Naive thymus-derived CD8-positive, alpha-beta T cell (primary cell): ENCODE data around the gene ATP13A3. TPM values are rescaled to one million over a fixed set of nuclear protein-coding genes. Genes with fewer than 3 reads are reported as not detected.
"Not testable (repeated sequence)": the region's sequence is repeated elsewhere in the genome, so short reads cannot be mapped to it uniquely, and the experiment has no call there.

Source experiments
- ATAC-seq, 2 donors: fragments of 150-1000 bp; cut with Tn5 transposase in 1 of 2; sonication (Bioruptor Pico), chemical (Tn5 transposase) in 1 of 2; 1 replicate in 1 of 2; 2 replicates in 1 of 2; pipeline ENCODE4 v1.10.0; 2021; ENCODE audit warnings: mild to moderate bottlenecking in 2 of 2, moderate library complexity in 2 of 2
- POLR2A ChIA-PET: fragments of 350-600 bp; sonication (Branson Sonifier 250); formaldehyde crosslinking; loops from one replicate; lab custom pipeline; 2021; ENCODE audit warnings: antibody characterized with exemption; lab: Charles Lee
- DNase-seq, 10 donors: peaks; one replicate each; pipeline versions ENCODE4 v3.0.0 to v3.0.0-alpha.2; 2020 to 2022
- H3K27ac Mint-ChIP-seq, 10 donors: one replicate each; pipeline ENCODE4 v1.8.0; 2020 to 2022; ENCODE audit warnings: mild to moderate bottlenecking in 10 of 10, mixed read lengths in 10 of 10, moderate library complexity in 4 of 10, inconsistent platforms in 1 of 10
- H3K27me3 Mint-ChIP-seq, 5 donors: one replicate each; pipeline ENCODE4 v1.8.0; 2021 to 2022; ENCODE audit warnings: mixed read lengths in 5 of 5
- H3K36me3 Mint-ChIP-seq, 3 donors: one replicate each; pipeline ENCODE4 v1.8.0; 2020 to 2022; ENCODE audit warnings: mixed read lengths in 3 of 3, mild to moderate bottlenecking in 2 of 3, inconsistent platforms in 1 of 3
- H3K4me1 Mint-ChIP-seq, 4 donors: one replicate each; pipeline ENCODE4 v1.8.0; 2021 to 2022; ENCODE audit warnings: mixed read lengths in 4 of 4
- H3K4me3 Mint-ChIP-seq, 10 donors: one replicate each; pipeline ENCODE4 v1.8.0; 2020 to 2022; ENCODE audit warnings: mild to moderate bottlenecking in 10 of 10, mixed read lengths in 10 of 10, moderate library complexity in 6 of 10, inconsistent platforms in 1 of 10
- H3K9me3 Mint-ChIP-seq, 9 donors: one replicate each; pipeline ENCODE4 v1.8.0; 2020 to 2022; ENCODE audit warnings: mixed read lengths in 9 of 9, mild to moderate bottlenecking in 3 of 9, inconsistent platforms in 1 of 9, moderate library complexity in 1 of 9
- polyA plus RNA-seq, 3 donors: library from polyadenylated mRNA; unstranded; fragments of 300-500 nt; fragmentation: Illumina TruSeq; gene quantifications; one replicate each; pipeline ENCODE4 v1.2.3, GENCODE V29; 2021
- total RNA-seq, 8 experiments: library from RNA in 2 of 8; stranded (reverse) in 2 of 8; gene quantifications; one replicate each; pipeline ENCODE4 v1.2.3 and lab custom pipeline; 2021 to 2026

ATP13A3 gene
- total and polyA plus RNA-seq, 5 experiments from 2014 or later: 5.9 to 53.8 (median 13.2) TPM

GRCh38 chr3:194496217-194496919 is 9.6 kb upstream of the ATP13A3 start:
- H3K4me3 Mint-ChIP-seq: no peak overlapping the region
- peak overlapping the region in 1 of 10 donors; percentile 47 for H3K27ac Mint-ChIP-seq
- H3K27me3 Mint-ChIP-seq: no peaks in the 10 kb centered on the region
- POLR2A ChIA-PET: no interaction called here
- no peaks in the 10 kb centered on the region for H3K9me3 Mint-ChIP-seq
- H3K36me3 Mint-ChIP-seq: peaks cover 0 to 2% (median 0%) of the 10 kb centered on the region in 3 donors
- DNase-seq: no peak
- ATAC-seq: peak; percentile 35 to 60
- peaks cover 4 to 22% (median 9%) of the 10 kb centered on the region in 4 donors for H3K4me1 Mint-ChIP-seq

GRCh38 chr3:194494951-194495374 is 8.2 kb upstream of the ATP13A3 start:
- ATAC-seq: no peak
- H3K4me3 Mint-ChIP-seq: no peak overlapping the region
- POLR2A ChIA-PET: no interaction called here
- H3K36me3 Mint-ChIP-seq: peaks cover 0 to 2% (median 0%) of the 10 kb centered on the region in 3 donors
- DNase-seq: no peak
- H3K27me3 Mint-ChIP-seq: no peaks in the 10 kb centered on the region
- H3K9me3 Mint-ChIP-seq: no peaks in the 10 kb centered on the region
- H3K27ac Mint-ChIP-seq: no peak overlapping the region
- peaks cover 7 to 30% (median 10%) of the 10 kb centered on the region in 4 donors for H3K4me1 Mint-ChIP-seq

GRCh38 chr3:194493995-194494927 is 7.5 kb upstream of the ATP13A3 start:
- not testable (repeated sequence) for H3K9me3 Mint-ChIP-seq, H3K27me3 Mint-ChIP-seq, H3K4me3 Mint-ChIP-seq, H3K36me3 Mint-ChIP-seq, ATAC-seq, DNase-seq
- H3K27ac Mint-ChIP-seq: peak overlapping the region in 1 of 10 donors; percentile 68
- POLR2A ChIA-PET: interaction anchor here (1.2 kb wide), 1 partner anchor 10 kb away, joined by 5 read pairs; no protein-coding TSS in a partner anchor
- H3K4me1 Mint-ChIP-seq: peaks cover 7 to 35% (median 10%) of the 10 kb centered on the region in 4 donors

GRCh38 chr3:194492001-194492400 is 5.2 kb upstream of the ATP13A3 start:
- no peak overlapping the region for H3K4me3 Mint-ChIP-seq
- H3K27ac Mint-ChIP-seq: peak overlapping the region in 2 of 10 donors; percentile 2 to 44
- no peak for ATAC-seq
- DNase-seq: no peak
- POLR2A ChIA-PET: no interaction called here
- H3K4me1 Mint-ChIP-seq: peaks cover 23 to 50% (median 29%) of the 10 kb centered on the region in 4 donors
- H3K36me3 Mint-ChIP-seq: peaks cover 0 to 2% (median 0%) of the 10 kb centered on the region in 3 donors
- no peaks in the 10 kb centered on the region for H3K9me3 Mint-ChIP-seq
- no peaks in the 10 kb centered on the region for H3K27me3 Mint-ChIP-seq

- POLR2A ChIA-PET: interaction anchor here (1.2 kb wide), 1 partner anchor 85 kb away, joined by 3 read pairs; no protein-coding TSS in a partner anchor
- H3K4me1 Mint-ChIP-seq: peaks cover 26 to 51% (median 33%) of the 10 kb centered on the region in 4 donors
- peak overlapping the region in 4 of 10 donors; percentile 28 to 84 (median 70) for H3K27ac Mint-ChIP-seq
- no peaks in the 10 kb centered on the region for H3K9me3 Mint-ChIP-seq
- H3K27me3 Mint-ChIP-seq: no peaks in the 10 kb centered on the region
- no peak for DNase-seq
- peaks cover 0 to 2% (median 0%) of the 10 kb centered on the region in 3 donors for H3K36me3 Mint-ChIP-seq
- peak overlapping the region in 3 of 10 donors; percentile 0 to 43 (median 4) for H3K4me3 Mint-ChIP-seq
- ATAC-seq: no peak
Observed at GRCh38 chr3:194489736-194490612, 3.2 kb upstream of the ATP13A3 start.

GRCh38 chr3:194488055-194488742 is 1.4 kb upstream of the ATP13A3 start:
- POLR2A ChIA-PET: interaction anchor here (0.8 to 1.2 kb wide), 4 partner anchors 91 to 95 kb away, joined by 3 to 4 read pairs (median 4); no protein-coding TSS in a partner anchor
- Mint-ChIP-seq H3K36me3 (peaks cover 0 to 3% (median 0%) of the 10 kb centered on the region in 3 donors), H3K4me1 (peaks cover 27 to 60% (median 38%) of the 10 kb centered on the region in 4 donors), H3K27me3 (no peaks in the 10 kb centered on the region), H3K9me3 (no peaks in the 10 kb centered on the region), H3K4me3 (peak overlapping the region; percentile 66 to 96 (median 92)), H3K27ac (peak overlapping the region; percentile 18 to 96 (median 84))
- ATAC-seq (no peak), DNase-seq (peak in 4 of 10 donors; percentile 9 to 31 (median 20))

- Mint-ChIP-seq H3K4me1 (peaks cover 27 to 62% (median 39%) of the 10 kb centered on the region in 4 donors), H3K9me3 (no peaks in the 10 kb centered on the region), H3K36me3 (peaks cover 0 to 8% (median 0%) of the 10 kb centered on the region in 3 donors), H3K27ac (peak overlapping the region; percentile 18 to 96 (median 86)), H3K4me3 (peak overlapping the region; percentile 66 to 96 (median 92)), H3K27me3 (no peaks in the 10 kb centered on the region)
- ATAC-seq (peak; percentile 7 to 19), DNase-seq (peak in 7 of 10 donors; percentile 2 to 66 (median 26))
- POLR2A ChIA-PET: interaction anchor here (0.8 to 1.2 kb wide), 4 partner anchors 90 to 784 kb away, joined by 3 to 4 read pairs (median 4); partner anchors contain the start of gene XXYLT1
Observed at GRCh38 chr3:194487289-194488054, 670 bp upstream of the ATP13A3 start.

- ATAC-seq (peak; percentile 34 to 51), DNase-seq (peak; percentile 29 to 77 (median 51))
- Mint-ChIP-seq H3K9me3 (no peaks in the 10 kb centered on the region), H3K4me1 (peaks cover 32 to 66% (median 45%) of the 10 kb centered on the region in 4 donors), H3K27me3 (no peaks in the 10 kb centered on the region), H3K36me3 (peaks cover 0 to 15% (median 2%) of the 10 kb centered on the region in 3 donors), H3K27ac (peak overlapping the region; percentile 89 to 98 (median 93)), H3K4me3 (peak overlapping the region; percentile 66 to 96 (median 92))
- POLR2A ChIA-PET: interaction anchor here (0.6 to 1.6 kb wide), 6 partner anchors 9 to 186 kb away, joined by 3 to 14 read pairs (median 4); partner anchors contain the start of gene LSG1
Observed at GRCh38 chr3:194485881-194486539, 792 bp downstream of the ATP13A3 start.

- no peak for ATAC-seq
- H3K27ac Mint-ChIP-seq: peak overlapping the region; percentile 89 to 98 (median 93)
- no peaks in the 10 kb centered on the region for H3K27me3 Mint-ChIP-seq
- H3K4me3 Mint-ChIP-seq: peak overlapping the region; percentile 66 to 96 (median 92)
- POLR2A ChIA-PET: interaction anchor here (0.9 to 1.6 kb wide), 5 partner anchors 8 to 186 kb away, joined by 3 to 14 read pairs (median 4); partner anchors contain the start of gene LSG1
- H3K36me3 Mint-ChIP-seq: peaks cover 0 to 15% (median 2%) of the 10 kb centered on the region in 3 donors
- H3K9me3 Mint-ChIP-seq: no peaks in the 10 kb centered on the region
- peak in 3 of 10 donors; percentile 13 to 21 (median 15) for DNase-seq
- peaks cover 32 to 66% (median 47%) of the 10 kb centered on the region in 4 donors for H3K4me1 Mint-ChIP-seq
Observed at GRCh38 chr3:194485468-194485880, 1.3 kb downstream of the ATP13A3 start.

- H3K4me1 Mint-ChIP-seq: peaks cover 28 to 62% (median 51%) of the 10 kb centered on the region in 4 donors
- no peaks in the 10 kb centered on the region for H3K27me3 Mint-ChIP-seq
- POLR2A ChIA-PET: no interaction called here
- ATAC-seq (no peak), DNase-seq (no peak)
- H3K36me3 Mint-ChIP-seq: peaks cover 0 to 13% (median 2%) of the 10 kb centered on the region in 3 donors
- H3K27ac Mint-ChIP-seq: peak overlapping the region in 7 of 10 donors; percentile 3 to 98 (median 55)
- H3K4me3 Mint-ChIP-seq: peak overlapping the region in 9 of 10 donors; percentile 19 to 96 (median 44)
- no peaks in the 10 kb centered on the region for H3K9me3 Mint-ChIP-seq
Observed at GRCh38 chr3:194484614-194485013, 2.2 kb downstream of the ATP13A3 start.
